ENCODE data around the gene PROX1. TPM values are rescaled to one million over a fixed set of nuclear protein-coding genes. Genes with fewer than 3 reads are reported as not detected.

PROX1 gene
- total and polyA plus RNA-seq, 2 donors from 2014 or later: 0.92 to 6.6 TPM

DNA sequence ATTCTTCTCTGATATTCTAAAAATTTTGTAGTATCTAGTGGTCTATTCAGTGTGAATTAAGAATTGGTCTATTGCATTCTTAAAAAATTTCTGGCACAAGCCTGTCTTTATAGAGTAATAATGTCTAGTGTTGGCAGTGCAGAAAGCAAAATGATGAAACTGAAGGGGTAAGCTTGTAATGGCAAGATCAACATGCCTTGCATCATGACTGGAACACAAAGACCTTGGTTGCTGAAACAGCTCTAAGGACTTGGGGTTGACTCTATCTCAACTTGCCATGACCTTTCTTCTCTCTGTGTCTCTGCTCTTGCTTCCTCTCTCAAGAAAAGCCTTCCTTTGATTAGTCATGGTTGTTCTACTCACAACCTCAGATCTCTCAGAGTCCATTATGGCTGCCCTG is 46.8 kb upstream of the PROX1 start:
- DNase-seq (no peak), FAIRE-seq (no peak)
- Histone ChIP-seq H3K27me3 (ENCODE audit: control insufficient read depth, insufficient read depth, low read length) (no peaks in the 10 kb centered on the region), H3K27ac (ENCODE audit: low read depth in 2 of 2, low read length in 2 of 2) (no peak overlapping the region), H3K9me3 (ENCODE audit: control insufficient read depth in 2 of 3, insufficient read depth in 1 of 3, low read length in 3 of 3) (no peaks in the 10 kb centered on the region), H3K9ac (ENCODE audit: low read length in 3 of 3) (no peak overlapping the region), H3K4me1 (ENCODE audit: control insufficient read depth in 2 of 3, insufficient read depth in 2 of 3, low read depth in 1 of 3, low read length in 3 of 3) (no peaks in the 10 kb centered on the region), H3K36me3 (ENCODE audit: control insufficient read depth in 2 of 3, insufficient read depth in 3 of 3, low read length in 3 of 3) (no peaks in the 10 kb centered on the region), H3K4me3 (ENCODE audit: low read length in 3 of 3) (no peak overlapping the region)
- intact Hi-C loops (cut with DNase I): no loop called here
- TF ChIP-seq, protein P1, sequence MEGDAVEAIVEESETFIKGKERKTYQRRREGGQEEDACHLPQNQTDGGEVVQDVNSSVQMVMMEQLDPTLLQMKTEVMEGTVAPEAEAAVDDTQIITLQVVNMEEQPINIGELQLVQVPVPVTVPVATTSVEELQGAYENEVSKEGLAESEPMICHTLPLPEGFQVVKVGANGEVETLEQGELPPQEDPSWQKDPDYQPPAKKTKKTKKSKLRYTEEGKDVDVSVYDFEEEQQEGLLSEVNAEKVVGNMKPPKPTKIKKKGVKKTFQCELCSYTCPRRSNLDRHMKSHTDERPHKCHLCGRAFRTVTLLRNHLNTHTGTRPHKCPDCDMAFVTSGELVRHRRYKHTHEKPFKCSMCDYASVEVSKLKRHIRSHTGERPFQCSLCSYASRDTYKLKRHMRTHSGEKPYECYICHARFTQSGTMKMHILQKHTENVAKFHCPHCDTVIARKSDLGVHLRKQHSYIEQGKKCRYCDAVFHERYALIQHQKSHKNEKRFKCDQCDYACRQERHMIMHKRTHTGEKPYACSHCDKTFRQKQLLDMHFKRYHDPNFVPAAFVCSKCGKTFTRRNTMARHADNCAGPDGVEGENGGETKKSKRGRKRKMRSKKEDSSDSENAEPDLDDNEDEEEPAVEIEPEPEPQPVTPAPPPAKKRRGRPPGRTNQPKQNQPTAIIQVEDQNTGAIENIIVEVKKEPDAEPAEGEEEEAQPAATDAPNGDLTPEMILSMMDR (IDR thresholded peaks at IDR 0.05; ENCODE audit: borderline replicate concordance, extremely low read depth, insufficient read depth): no peak

DNA sequence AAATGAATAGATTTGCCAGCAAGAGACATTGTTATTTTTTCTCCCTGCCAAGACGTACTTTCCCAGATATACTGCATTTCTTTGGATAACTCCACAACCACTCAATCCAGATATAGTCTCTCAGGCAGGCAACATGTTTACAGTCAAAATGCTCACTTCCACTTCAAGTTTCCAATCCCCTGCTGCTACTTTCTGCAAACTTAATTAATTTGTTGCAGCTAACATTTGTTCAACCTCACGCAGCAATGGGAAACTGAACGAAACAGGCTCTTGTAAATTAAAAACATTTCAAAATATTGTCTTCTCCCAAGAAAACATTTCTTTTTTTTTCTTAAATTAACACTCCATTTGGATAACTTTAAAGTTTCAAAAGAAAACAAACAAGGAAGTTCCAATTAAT is 45.7 kb upstream of the PROX1 start:
- no peak for FAIRE-seq

DNA sequence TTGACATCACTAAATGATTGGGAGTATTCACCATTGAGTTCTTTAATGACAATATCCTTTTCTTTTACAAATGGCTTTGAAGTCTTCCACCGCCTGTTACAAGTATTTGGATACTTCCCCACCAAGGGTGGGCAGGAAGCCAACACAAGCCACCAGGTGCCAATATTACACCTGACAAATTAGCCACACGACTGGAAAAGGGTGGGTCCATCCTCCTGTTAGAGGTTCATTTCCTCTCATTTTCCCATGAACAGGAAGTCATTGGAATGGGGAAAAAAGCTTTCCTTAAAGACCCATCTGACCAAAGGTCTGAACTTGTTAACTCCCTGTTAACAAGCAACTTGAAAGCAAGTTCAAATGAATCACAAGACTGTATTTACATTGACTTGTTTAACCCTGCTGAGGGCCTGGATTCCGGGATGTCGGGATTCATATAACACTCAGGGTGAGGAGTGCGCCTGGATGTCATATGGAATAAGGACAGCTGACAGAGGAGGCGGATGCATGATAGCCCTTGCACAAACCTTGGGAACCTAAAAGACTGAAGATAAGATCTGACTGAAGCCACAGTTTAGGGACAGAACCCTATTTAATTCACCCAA is 40.5 kb upstream of the PROX1 start:
- Histone ChIP-seq H3K27ac (ENCODE audit: low read depth in 2 of 2, low read length in 2 of 2) (no peak overlapping the region), H3K9ac (ENCODE audit: low read length in 3 of 3) (no peak overlapping the region), H3K4me1 (ENCODE audit: control insufficient read depth in 2 of 3, insufficient read depth in 2 of 3, low read depth in 1 of 3, low read length in 3 of 3) (no peaks in the 10 kb centered on the region), H3K27me3 (ENCODE audit: control insufficient read depth, insufficient read depth, low read length) (no peaks in the 10 kb centered on the region), H3K4me3 (ENCODE audit: low read length in 3 of 3) (no peak overlapping the region), H3K9me3 (ENCODE audit: control insufficient read depth in 2 of 3, insufficient read depth in 1 of 3, low read length in 3 of 3) (no peaks in the 10 kb centered on the region), H3K36me3 (ENCODE audit: control insufficient read depth in 2 of 3, insufficient read depth in 3 of 3, low read length in 3 of 3) (no peaks in the 10 kb centered on the region)
- intact Hi-C loops (cut with DNase I): no loop called here
- FAIRE-seq: no peak
- DNase-seq: peak in 1 of 5 donors; percentile 5
- TF ChIP-seq, protein P1 (IDR thresholded peaks at IDR 0.05; ENCODE audit: borderline replicate concordance, extremely low read depth, insufficient read depth): no peak

More for the DNA sequence above, 45.7 kb upstream of the PROX1 start:
- intact Hi-C loops (cut with DNase I): no loop called here
- H3K4me1 ChIP-seq (ENCODE audit: control insufficient read depth in 2 of 3, insufficient read depth in 2 of 3, low read depth in 1 of 3, low read length in 3 of 3): no peaks in the 10 kb centered on the region
- no peaks in the 10 kb centered on the region for H3K9me3 ChIP-seq (ENCODE audit: control insufficient read depth in 2 of 3, insufficient read depth in 1 of 3, low read length in 3 of 3)
- no peak overlapping the region for H3K4me3 ChIP-seq (ENCODE audit: low read length in 3 of 3)
- H3K27ac ChIP-seq (ENCODE audit: low read depth in 2 of 2, low read length in 2 of 2): no peak overlapping the region
- H3K9ac ChIP-seq (ENCODE audit: low read length in 3 of 3): no peak overlapping the region
- no peak for DNase-seq
- H3K27me3 ChIP-seq (ENCODE audit: control insufficient read depth, insufficient read depth, low read length): no peaks in the 10 kb centered on the region
- H3K36me3 ChIP-seq (ENCODE audit: control insufficient read depth in 2 of 3, insufficient read depth in 3 of 3, low read length in 3 of 3): no peaks in the 10 kb centered on the region
- TF ChIP-seq, protein P1 (IDR thresholded peaks at IDR 0.05; ENCODE audit: borderline replicate concordance, extremely low read depth, insufficient read depth): no peak

DNA sequence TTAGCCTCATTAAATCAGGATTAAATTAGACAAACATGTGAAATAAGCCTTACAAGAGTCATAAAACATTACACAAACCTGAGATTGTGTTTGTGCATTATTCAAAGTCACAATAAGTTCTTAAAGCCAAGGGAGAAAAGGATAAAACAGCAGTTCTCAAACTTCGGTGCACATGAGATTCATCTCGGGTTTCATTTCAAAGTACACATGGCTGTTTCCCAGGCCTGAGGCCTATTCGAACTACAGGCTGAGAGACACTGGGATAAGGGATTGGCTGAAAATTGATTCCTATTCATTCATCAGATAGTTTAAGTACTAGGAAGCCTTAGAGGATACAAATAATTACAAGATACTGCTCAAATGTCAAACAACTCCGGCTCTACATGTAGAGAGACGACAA is 35.9 kb upstream of the PROX1 start:
- Histone ChIP-seq H3K9ac (ENCODE audit: low read length in 3 of 3) (no peak overlapping the region), H3K36me3 (ENCODE audit: control insufficient read depth in 2 of 3, insufficient read depth in 3 of 3, low read length in 3 of 3) (no peaks in the 10 kb centered on the region), H3K4me1 (ENCODE audit: control insufficient read depth in 2 of 3, insufficient read depth in 2 of 3, low read depth in 1 of 3, low read length in 3 of 3) (no peaks in the 10 kb centered on the region), H3K9me3 (ENCODE audit: control insufficient read depth in 2 of 3, insufficient read depth in 1 of 3, low read length in 3 of 3) (no peaks in the 10 kb centered on the region), H3K4me3 (ENCODE audit: low read length in 3 of 3) (no peak overlapping the region), H3K27ac (ENCODE audit: low read depth in 2 of 2, low read length in 2 of 2) (no peak overlapping the region), H3K27me3 (ENCODE audit: control insufficient read depth, insufficient read depth, low read length) (no peaks in the 10 kb centered on the region)
- no peak for FAIRE-seq
- TF ChIP-seq, protein P1 (IDR thresholded peaks at IDR 0.05; ENCODE audit: borderline replicate concordance, extremely low read depth, insufficient read depth): no peak
- intact Hi-C loops (cut with DNase I): no loop called here
- no peak for DNase-seq
